ENCODE data around the gene AIPL1.

Gene AIPL1

DNA sequence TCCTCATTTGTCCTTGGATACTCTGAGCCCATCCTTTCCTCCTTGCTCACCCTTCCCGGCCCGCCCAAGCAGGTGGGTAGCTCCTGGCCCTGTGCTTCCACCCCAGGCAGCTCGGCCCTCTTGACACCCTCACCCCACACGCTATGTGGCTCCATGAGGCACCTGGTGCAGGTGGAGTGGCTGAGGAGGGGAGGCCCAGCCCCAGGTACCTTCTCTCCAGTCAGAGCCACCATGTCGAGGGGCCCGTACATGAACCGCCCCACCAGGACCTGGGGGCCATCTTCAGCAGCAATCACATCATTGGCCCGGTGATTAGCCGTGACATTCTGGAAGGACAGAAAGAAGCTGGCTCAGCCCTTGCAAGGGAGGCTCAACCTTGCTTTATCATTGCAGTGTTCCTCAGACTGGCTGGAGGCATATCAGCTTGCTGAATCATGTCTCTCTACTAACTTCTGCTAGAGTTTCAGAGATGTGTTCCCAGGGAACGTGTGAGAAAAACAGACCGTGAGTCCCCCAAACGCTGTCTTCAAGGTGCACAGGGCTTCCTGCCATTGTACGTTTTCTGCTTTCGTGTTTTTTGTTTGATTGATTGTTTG, 29.6 kb upstream of the AIPL1 start:
- peaks cover 0 to 3% (median 0%) of the 10 kb centered on the region in 3 donors for H3K36me3 ChIP-seq
- intact Hi-C loops (cut with DNase I; ENCODE audit: low total_unique reads): no loop called here

DNA sequence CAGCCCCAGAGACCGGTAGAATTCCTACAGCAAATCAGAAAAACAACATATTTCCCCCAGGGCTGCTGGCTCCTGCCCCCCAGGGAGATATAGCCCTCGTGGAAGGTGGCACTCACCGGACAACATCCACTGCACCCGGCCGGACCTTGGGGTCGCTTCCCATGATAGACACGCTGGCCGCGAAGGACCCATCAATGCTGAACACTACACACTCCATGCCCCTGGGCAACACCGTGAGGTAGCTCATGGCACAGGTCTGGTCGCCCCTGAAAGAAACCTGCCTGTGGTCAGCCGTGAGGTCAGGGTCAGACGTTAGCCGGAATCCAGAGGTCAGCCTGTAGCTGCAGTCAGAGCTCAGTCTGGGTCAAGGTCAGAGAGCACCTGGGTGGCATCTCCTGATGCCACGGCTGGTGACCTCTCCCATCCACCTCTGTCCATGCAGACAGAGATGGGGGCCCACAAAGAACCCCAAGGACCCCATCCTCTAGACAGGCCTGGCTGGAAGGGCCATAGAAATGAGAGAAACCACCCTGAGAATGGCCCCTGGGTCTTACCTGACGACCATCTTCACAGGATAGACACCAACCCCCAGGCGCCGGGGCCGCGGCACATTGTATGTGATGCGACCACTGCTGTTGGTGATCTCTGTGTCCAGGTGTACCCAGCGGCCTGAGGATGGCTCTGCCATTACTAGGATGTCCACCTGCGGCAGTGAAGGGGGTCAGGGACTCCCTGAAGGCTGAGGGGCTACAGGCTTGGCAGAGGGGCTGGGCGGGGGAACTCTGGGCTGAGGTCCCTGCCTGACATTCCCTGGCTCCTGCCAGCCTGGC, 28.9 kb upstream of the AIPL1 start:
- Histone ChIP-seq H3K27me3 (no peaks in the 10 kb centered on the region), H3K4me3 (no peak overlapping the region), H3K4me1 (no peaks in the 10 kb centered on the region), H3K27ac (no peak overlapping the region), H3K36me3 (peaks cover 0 to 3% (median 0%) of the 10 kb centered on the region in 3 donors), H3K9me3 (no peaks in the 10 kb centered on the region)
- DNase-seq: no peak
- TF ChIP-seq CTCF (IDR thresholded peaks at IDR 0.05): no peak
- intact Hi-C loops (cut with DNase I; ENCODE audit: low total_unique reads): no loop called here

More for the DNA sequence above, 29.6 kb upstream of the AIPL1 start:
- H3K4me3 ChIP-seq: no peak overlapping the region
- H3K9me3 ChIP-seq: no peaks in the 10 kb centered on the region
- TF ChIP-seq CTCF (IDR thresholded peaks at IDR 0.05): no peak
- no peaks in the 10 kb centered on the region for H3K27me3 ChIP-seq
- no peak for DNase-seq
- H3K4me1 ChIP-seq: no peaks in the 10 kb centered on the region
- no peak overlapping the region for H3K27ac ChIP-seq

- no peaks in the 10 kb centered on the region for H3K9me3 ChIP-seq
- H3K4me3 ChIP-seq: no peak overlapping the region
- H3K36me3 ChIP-seq: peaks cover 0 to 3% (median 0%) of the 10 kb centered on the region in 3 donors
- no peak overlapping the region for H3K27ac ChIP-seq
- intact Hi-C loops (cut with DNase I; ENCODE audit: low total_unique reads): no loop called here
- DNase-seq: no peak
- no peak for TF ChIP-seq CTCF (IDR thresholded peaks at IDR 0.05)
- no peaks in the 10 kb centered on the region for H3K27me3 ChIP-seq
- peaks cover 0 to under 1% (median 0%) of the 10 kb centered on the region in 4 donors for H3K4me1 ChIP-seq
Measured at GRCh38 chr17:6462692-6463091, 27.8 kb upstream of the AIPL1 start.

GRCh38 chr17:6461792-6462524, 27.0 kb upstream of the AIPL1 start:
- DNase-seq: no peak
- intact Hi-C loops (cut with DNase I; ENCODE audit: low total_unique reads): no loop called here
- Histone ChIP-seq H3K4me1 (peaks cover 0 to 8% (median 3%) of the 10 kb centered on the region in 4 donors), H3K9me3 (no peaks in the 10 kb centered on the region), H3K4me3 (no peak overlapping the region), H3K27ac (no peak overlapping the region), H3K27me3 (no peaks in the 10 kb centered on the region), H3K36me3 (peaks cover 0 to 3% (median 0%) of the 10 kb centered on the region in 3 donors)
- no peak for TF ChIP-seq CTCF (IDR thresholded peaks at IDR 0.05)

GRCh38 chr17:6461246-6461645, 26.3 kb upstream of the AIPL1 start:
- Histone ChIP-seq H3K27me3 (peaks cover 0 to 5% of the 10 kb centered on the region in 2 donors), H3K36me3 (peaks cover 0 to 3% (median 0%) of the 10 kb centered on the region in 3 donors), H3K27ac (no peak overlapping the region), H3K4me3 (no peak overlapping the region), H3K4me1 (peaks cover 0 to 11% (median 5%) of the 10 kb centered on the region in 4 donors), H3K9me3 (no peaks in the 10 kb centered on the region)
- intact Hi-C loops (cut with DNase I; ENCODE audit: low total_unique reads): no loop called here
- no peak for DNase-seq
- no peak for TF ChIP-seq CTCF (IDR thresholded peaks at IDR 0.05)
